Rectal smooth muscle tissue (tissue), 1 donor: Measurements from ENCODE around the gene GAS7.

Source experiments
- H3K27ac ChIP-seq: one replicate; pipeline ENCODE4 v1.7.0; 2013; ENCODE audit warnings: low read depth, low read length, inconsistent platforms
- H3K27me3 ChIP-seq: one replicate; pipeline ENCODE4 v1.7.0; 2013; ENCODE audit warnings: low read length; ENCODE audit not compliant: control insufficient read depth, insufficient read depth
- H3K36me3 ChIP-seq: one replicate; pipeline ENCODE4 v1.7.0; 2013; ENCODE audit warnings: low read length; ENCODE audit not compliant: control insufficient read depth, insufficient read depth
- H3K4me1 ChIP-seq: one replicate; pipeline ENCODE4 v1.7.0; 2013; ENCODE audit warnings: low read length; ENCODE audit not compliant: control insufficient read depth, insufficient read depth
- H3K4me3 ChIP-seq: one replicate; pipeline ENCODE4 v1.7.0; 2013; ENCODE audit warnings: low read length
- H3K9ac ChIP-seq: one replicate; pipeline ENCODE4 v1.7.0; 2013; ENCODE audit warnings: low read length

GAS7 gene

DNA sequence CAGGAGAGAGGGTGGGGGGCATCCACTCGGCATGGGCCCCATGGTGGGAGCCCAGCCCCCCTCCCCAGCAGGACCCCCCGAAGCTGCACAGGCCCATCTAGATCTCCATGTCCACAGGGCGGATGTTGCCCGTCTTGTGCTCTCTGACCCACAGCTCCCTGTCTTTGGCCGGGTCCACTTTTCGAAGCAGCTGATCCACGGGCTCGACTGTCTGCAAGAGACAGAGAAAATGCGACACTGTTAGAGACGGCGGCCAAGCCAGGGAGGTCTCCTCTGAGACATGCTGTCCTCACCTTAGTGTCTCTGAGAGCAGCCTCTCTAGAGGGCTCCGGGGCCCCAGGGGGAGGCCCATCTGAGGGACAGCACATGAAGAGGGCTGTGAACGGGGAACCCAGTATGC is 281.3 kb downstream of the GAS7 start:
- Histone ChIP-seq H3K27ac (no peak overlapping the region), H3K4me1 (no peaks in the 10 kb centered on the region), H3K4me3 (no peak overlapping the region), H3K36me3 (peaks cover 5% of the 10 kb centered on the region), H3K27me3 (no peaks in the 10 kb centered on the region), H3K9ac (no peak overlapping the region)

DNA sequence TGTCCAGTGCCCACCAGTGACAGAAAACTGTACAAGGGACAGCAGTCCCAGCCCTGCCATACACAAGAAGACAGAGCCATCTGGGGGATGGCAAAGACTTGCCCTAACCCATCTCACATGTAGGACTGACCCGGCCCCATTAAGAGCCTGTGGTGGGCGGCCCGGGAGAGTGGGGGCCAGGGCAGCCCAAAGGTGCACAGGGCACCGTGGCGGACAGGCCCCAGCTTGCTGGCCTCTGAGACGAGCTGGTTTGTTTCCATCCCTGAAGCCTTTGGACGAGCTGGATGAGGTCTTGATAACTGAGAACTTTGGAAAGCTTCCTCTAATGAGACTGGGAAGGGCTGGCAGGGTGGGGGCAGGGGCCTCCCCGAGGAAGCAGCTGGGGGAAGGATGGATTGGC is 282.3 kb downstream of the GAS7 start:
- peaks cover 3% of the 10 kb centered on the region for H3K27me3 ChIP-seq
- H3K4me3 ChIP-seq = no peak overlapping the region
- H3K4me1 ChIP-seq = no peaks in the 10 kb centered on the region
- no peak overlapping the region for H3K27ac ChIP-seq
- H3K9ac ChIP-seq = no peak overlapping the region
- peaks cover 5% of the 10 kb centered on the region for H3K36me3 ChIP-seq

DNA sequence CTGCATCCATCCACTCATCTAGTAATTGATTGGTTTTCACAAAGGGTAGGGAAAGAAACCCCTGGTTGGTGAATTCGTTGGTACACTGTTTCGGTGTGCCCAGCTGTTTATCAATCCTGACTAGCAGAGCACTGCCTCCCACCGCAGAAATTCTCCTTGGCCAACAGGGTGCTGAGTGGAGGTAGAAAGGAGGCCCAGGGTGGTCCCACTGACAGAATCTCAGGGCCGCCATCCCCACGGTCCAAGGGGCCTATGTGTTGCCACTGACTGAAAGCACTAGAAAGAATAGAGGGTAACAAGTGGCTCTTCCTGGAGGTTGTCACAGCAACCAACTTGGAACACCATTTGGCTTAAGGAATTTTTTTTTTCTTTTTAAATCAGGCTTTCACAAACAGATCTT is 284.9 kb downstream of the GAS7 start:
- Histone ChIP-seq H3K27me3 (peaks cover 3% of the 10 kb centered on the region), H3K9ac (no peak overlapping the region), H3K36me3 (peaks cover 3% of the 10 kb centered on the region), H3K27ac (no peak overlapping the region), H3K4me1 (no peaks in the 10 kb centered on the region), H3K4me3 (no peak overlapping the region)

DNA sequence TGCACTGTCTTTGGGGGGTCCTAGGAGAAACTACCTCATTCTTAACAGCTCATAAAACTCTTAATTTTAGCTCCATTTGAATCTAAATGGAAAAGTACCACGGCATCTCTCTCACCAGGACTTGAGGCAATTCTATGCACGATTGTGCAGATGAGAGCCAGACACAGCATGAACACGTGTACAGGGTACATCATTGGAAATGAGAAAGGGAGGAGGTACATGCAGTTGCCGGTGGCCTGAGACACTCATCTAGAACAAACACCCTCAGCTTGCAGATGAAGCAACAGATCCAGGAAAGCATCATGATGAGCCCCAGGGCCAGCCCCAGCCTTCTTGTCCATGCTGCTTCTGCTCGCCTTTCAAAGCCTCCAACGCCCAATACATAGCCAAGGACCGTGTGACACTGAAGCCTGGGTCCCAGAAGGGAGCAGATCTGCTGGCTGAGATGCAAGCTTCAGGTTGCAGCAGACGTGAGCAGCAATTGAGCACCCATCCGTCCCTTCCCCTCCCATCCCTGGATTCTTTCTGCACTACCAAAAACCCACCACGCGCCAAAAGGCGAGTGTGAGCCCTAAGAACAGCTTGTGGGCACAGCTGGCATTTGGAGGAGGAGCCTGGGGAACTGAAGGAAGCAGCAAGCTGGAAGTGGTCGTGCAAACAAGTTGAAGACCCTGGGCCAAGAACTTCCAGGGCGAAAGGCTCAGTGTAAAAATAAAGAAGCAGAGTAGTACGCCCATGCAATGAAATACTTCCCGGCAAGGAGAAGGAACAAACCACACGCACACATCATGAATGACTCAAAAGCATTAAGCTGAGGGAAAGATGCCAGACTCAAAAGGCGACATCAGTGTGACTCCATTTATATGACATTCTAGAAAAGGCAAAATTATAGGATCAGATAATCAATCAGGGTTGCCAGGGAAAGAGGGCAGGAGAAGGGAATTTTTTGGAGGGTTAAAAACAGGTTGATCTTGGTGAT is 286.0 kb downstream of the GAS7 start:
- Histone ChIP-seq H3K27ac (no peak overlapping the region), H3K4me3 (no peak overlapping the region), H3K27me3 (peaks cover 3% of the 10 kb centered on the region), H3K4me1 (no peaks in the 10 kb centered on the region), H3K9ac (no peak overlapping the region), H3K36me3 (peaks cover 3% of the 10 kb centered on the region)

DNA sequence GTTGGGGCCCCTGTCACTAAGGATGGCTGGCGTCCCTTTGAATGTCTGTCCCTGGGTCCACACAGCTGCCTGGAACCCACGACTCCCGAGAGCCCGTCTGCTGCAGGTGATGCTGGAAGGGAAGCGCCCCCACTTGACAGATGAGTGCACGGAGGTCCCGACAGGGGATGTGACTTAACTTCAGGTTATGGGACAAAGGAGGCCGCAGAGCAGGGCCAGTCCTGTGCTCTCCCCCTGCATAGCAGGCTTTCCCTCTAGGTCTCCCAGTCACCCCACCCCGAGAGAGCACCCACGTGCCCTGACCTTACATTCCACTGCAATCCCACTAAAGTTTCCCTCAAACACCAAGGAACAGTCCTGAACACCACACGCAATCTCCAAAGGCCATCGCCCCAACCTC is 287.3 kb downstream of the GAS7 start:
- Histone ChIP-seq H3K9ac (no peak overlapping the region), H3K27me3 (peaks cover 3% of the 10 kb centered on the region), H3K4me1 (no peaks in the 10 kb centered on the region), H3K4me3 (no peak overlapping the region), H3K36me3 (no peaks in the 10 kb centered on the region), H3K27ac (no peak overlapping the region)

DNA sequence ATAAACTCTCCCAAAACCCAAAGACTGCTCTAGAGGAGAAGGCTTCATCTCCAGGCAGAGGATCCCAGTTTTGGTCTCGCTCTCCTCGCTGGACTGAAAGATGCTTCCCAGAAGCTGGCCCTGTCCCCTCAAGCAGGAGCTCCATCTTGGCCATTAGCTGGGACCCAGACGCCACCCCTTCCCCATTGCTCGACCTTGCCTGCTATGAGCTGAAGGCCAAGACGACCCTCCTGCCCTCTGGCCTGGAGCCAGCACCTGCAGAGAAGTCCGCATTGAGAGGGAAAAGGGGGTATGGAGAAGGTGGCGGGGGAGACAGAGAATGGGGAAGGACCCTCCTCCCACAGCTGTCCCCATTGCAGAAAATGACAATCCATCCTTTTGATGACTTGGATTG is 289.8 kb downstream of the GAS7 start:
- no peaks in the 10 kb centered on the region for H3K4me1 ChIP-seq
- peaks cover 3% of the 10 kb centered on the region for H3K27me3 ChIP-seq
- H3K36me3 ChIP-seq = no peaks in the 10 kb centered on the region
- H3K27ac ChIP-seq = no peak overlapping the region
- no peak overlapping the region for H3K4me3 ChIP-seq
- H3K9ac ChIP-seq = no peak overlapping the region

DNA sequence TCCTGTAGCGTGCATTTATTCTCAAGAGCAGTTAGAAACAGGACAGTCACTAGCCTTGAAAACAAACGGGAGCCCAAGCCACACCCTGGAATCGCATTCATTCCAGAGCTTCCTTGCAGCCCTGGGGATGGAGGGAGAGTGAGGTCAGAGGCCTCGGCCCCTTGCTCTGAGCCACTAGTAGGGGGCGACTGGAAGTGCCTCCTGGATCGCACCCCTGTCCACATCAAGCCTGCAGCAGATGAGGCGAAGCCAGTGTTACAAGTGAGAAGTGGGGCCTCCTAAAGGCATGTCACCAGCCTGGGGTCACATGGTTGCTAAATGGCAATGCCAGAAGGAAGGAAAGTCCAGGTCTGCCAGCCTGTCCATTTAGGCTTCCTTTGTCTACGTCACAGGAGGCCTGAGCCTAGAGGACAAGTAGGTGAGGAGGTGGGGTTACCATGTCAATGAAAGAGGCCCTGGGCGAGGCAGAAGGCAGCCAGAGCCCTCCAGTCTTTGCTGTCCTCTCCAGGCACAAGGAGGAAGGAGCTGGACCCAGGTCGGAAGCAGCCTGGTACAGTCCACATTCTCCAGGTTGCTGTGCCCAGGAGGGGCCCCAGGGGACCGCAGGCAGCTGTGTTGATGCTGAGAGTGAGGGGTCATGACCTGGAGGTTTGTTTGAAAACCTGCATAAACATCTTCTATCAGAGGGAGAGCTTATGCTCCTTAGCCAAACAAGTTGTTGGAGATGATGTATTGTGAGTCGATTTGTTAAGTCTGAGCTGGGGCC is 290.3 kb downstream of the GAS7 start:
- H3K36me3 ChIP-seq = no peaks in the 10 kb centered on the region
- H3K9ac ChIP-seq = no peak overlapping the region
- H3K4me3 ChIP-seq = no peak overlapping the region
- H3K4me1 ChIP-seq = no peaks in the 10 kb centered on the region
- no peak overlapping the region for H3K27ac ChIP-seq
- peaks cover 3% of the 10 kb centered on the region for H3K27me3 ChIP-seq

DNA sequence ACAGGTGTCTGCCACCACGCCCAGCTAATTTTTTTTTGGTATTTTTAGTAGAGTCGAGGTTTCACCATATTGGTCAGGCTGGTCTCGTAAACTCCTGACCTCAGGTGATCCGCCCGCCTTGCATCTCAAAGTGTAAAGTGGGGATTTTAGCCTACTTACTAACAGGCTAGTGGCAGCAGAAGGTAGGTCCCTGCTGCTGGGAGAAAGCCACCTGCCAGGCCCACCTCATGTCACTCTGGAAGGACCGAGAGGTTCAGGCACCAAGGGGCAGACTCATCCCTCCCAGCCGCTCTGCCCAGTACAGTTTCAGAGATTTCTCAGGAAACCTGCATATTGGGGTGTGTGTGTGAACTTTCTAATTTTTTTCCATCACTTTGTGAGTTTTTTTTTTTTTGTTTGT is 291.3 kb downstream of the GAS7 start:
- no peaks in the 10 kb centered on the region for H3K36me3 ChIP-seq
- peaks cover 3% of the 10 kb centered on the region for H3K27me3 ChIP-seq
- no peak overlapping the region for H3K27ac ChIP-seq
- H3K4me3 ChIP-seq = no peak overlapping the region
- H3K4me1 ChIP-seq = no peaks in the 10 kb centered on the region
- no peak overlapping the region for H3K9ac ChIP-seq

DNA sequence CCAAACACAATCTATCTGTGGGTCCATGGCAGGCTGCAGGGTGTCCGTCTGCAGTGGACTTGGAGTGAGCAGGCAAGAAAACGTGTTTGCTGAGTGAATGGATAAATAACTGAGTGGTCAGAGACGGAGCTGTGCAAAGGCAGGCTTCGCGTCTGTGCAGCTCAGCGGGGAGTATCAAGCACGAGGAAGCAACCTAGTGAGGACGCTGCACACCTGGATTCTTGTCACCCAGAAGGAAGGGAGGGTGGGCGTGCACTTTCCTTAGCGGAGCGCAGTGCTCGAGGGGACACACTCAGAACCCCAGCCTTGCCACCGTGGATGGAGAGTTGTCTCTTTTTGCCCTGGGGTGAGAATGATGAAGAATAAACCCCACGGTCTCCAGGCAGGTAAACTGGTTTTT is 291.8 kb downstream of the GAS7 start:
- no peaks in the 10 kb centered on the region for H3K27me3 ChIP-seq
- no peak overlapping the region for H3K4me3 ChIP-seq
- H3K4me1 ChIP-seq = no peaks in the 10 kb centered on the region
- H3K27ac ChIP-seq = no peak overlapping the region
- H3K36me3 ChIP-seq = no peaks in the 10 kb centered on the region
- no peak overlapping the region for H3K9ac ChIP-seq

DNA sequence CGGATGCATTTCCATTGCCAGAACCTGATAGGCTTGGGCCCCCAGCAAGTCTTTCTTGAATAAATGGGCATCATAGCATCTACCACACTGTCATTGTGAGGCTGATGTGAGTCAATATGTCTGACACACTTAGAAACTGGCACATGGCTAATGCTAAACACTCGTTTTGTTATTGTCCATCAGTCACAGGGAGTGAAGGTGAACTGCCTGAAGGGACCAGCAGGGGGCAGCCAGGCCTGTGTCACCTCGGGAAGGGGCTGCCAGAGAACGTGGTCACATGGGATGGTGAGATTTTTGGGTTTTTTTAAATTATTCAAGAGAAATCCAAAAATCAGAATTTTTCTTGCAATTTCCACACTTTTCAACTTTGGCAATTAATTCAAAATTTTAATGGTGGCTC is 292.5 kb downstream of the GAS7 start:
- H3K4me1 ChIP-seq = no peaks in the 10 kb centered on the region
- no peaks in the 10 kb centered on the region for H3K27me3 ChIP-seq
- no peak overlapping the region for H3K9ac ChIP-seq
- H3K27ac ChIP-seq = no peak overlapping the region
- no peak overlapping the region for H3K4me3 ChIP-seq
- no peaks in the 10 kb centered on the region for H3K36me3 ChIP-seq

DNA sequence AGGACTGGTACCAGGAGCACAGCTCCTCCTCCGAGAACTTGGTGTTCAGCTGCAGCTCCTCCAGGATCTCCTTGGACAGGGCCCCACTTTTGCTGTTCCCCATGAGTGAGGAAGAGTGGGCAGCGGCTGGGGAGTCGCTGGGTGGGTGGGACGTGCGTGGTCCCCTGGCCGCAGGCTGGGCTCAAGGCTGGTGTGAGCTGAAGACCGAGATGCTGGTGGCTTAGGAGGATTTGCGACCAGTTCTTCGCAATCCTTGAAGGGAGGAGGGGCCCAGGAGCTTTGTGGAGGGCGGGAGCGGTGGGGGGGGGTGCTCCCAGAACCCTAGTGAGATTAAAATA is 293.4 kb downstream of the GAS7 start, which contains the start of gene RCVRN:
RCVRN (minus strand) TSS at position 194 of the 338 bp plus-strand sequence; CDS start at position 103, 91 bp downstream.
- no peaks in the 10 kb centered on the region for H3K4me1 ChIP-seq
- H3K9ac ChIP-seq = no peak within 1 kb of the TSS
- H3K27ac ChIP-seq = no peak within 1 kb of the TSS
- H3K4me3 ChIP-seq = no peak within 1 kb of the TSS
- no peaks in the 10 kb centered on the region for H3K36me3 ChIP-seq
- H3K27me3 ChIP-seq = no peaks in the 10 kb centered on the region

DNA sequence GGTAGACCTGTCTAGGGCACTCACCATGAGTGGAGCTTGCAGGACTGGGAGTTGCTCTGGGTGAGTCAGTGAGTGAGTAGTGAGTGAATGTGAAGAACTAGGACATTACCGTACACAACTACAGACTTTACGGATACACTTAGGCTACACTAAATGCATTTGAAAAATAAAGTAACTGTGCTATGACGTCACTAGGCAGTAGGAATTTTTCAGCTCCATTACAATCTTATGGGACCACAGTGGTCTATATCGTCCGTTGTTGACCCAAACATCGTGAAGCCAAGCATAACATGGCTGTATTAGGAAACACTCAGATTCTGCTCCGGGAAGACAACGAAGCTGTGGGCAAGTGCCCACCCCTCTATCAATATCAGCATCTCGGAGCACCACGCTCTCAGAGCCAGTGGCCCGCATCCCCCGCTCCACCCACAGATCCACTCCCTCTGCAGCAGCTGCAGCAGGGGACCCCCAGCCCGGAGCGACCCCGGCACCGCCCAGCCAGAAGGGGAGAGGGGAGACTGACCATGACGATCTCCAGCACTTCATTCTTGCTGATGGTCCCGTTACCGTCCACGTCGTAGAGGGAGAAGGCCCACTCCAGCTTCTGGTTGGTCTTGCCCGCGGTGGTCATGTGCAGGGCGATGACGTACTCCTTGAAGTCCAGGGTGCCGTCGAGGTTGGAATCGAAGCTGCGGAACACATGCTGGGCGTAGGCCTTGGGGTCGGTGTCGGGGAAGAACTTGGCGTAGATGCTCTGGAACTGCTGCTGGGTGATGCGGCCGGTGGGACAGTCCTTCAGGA is 293.9 kb downstream of the GAS7 start:
- no peak overlapping the region for H3K9ac ChIP-seq

More for the DNA sequence above, 293.9 kb downstream of the GAS7 start:
- Histone ChIP-seq H3K27ac (no peak overlapping the region), H3K27me3 (no peaks in the 10 kb centered on the region), H3K4me3 (no peak overlapping the region), H3K36me3 (no peaks in the 10 kb centered on the region), H3K4me1 (no peaks in the 10 kb centered on the region)
